HepG2 (cell line): ENCODE results near the gene DOCK4. TPM values are rescaled to one million over a fixed set of nuclear protein-coding genes. Genes with fewer than 3 reads are reported as not detected.

Experiments used
- ATAC-seq: fragments of 200-7000 bp; cut with Tn5 transposase; 3 replicates; pipeline ENCODE4 v1.9.1; 2020; ENCODE audit warnings: mild to moderate bottlenecking, moderate library complexity
- BruUV-seq: library from RNA; stranded (reverse); fragments of 400-500 nt; replicated peaks from 2 replicates; lab custom pipeline; 2021; lab: Mats Ljungman, UMichigan
- CTCF ChIA-PET: fragments of 300-600 bp; formaldehyde crosslinking; extraction: SDS; loops from one replicate; lab custom pipeline; 2021; ENCODE audit warnings: low total read pairs, inconsistent platforms, low intra/inter-chr PET ratio; lab: Yijun Ruan, JAX
- POLR2A ChIA-PET: fragments of 350-600 bp; sonication (Branson Sonifier 250); formaldehyde crosslinking; loops from one replicate; lab custom pipeline; 2020; ENCODE audit warnings: antibody characterized with exemption, inconsistent platforms; lab: Yijun Ruan, JAX
- DNase-seq: peaks from one replicate; pipeline ENCODE4 v3.0.0-alpha.2; 2015; ENCODE audit warnings: low spot score
- FAIRE-seq: peaks from 3 replicates; lab custom pipeline; 2011; peaks lifted over from hg19 to GRCh38; lab: Jason Lieb, UNC
- H2AFZ ChIP-seq: one replicate; pipeline ENCODE4 v1.6.1; 2011; ENCODE audit warnings: low read length, inconsistent platforms
- H3K27ac ChIP-seq: fragments of 300-600 bp; 3 replicates; pipeline ENCODE4 v1.8.0; 2011; ENCODE audit warnings: mixed run types, mild to moderate bottlenecking, mixed read lengths, low read length, inconsistent platforms; ENCODE audit not compliant: insufficient read depth; ENCODE audit errors: extremely low read length
- H3K27me3 ChIP-seq, 2 experiments: fragments of 200-600 bp in 1 of 2; 2 replicates in 1 of 2; 3 replicates in 1 of 2; pipeline versions ENCODE4 v1.6.0 to v1.8.0; 2011; ENCODE audit warnings: low read length in 2 of 2, mild to moderate bottlenecking in 2 of 2, moderate library complexity in 2 of 2, inconsistent platforms in 1 of 2; ENCODE audit not compliant: insufficient read depth in 2 of 2, control insufficient read depth in 1 of 2
- H3K36me3 ChIP-seq, 2 experiments: fragments of 200-600 bp in 1 of 2; replicated peaks in 1 of 2; 2 replicates in 1 of 2; 3 replicates in 1 of 2; pipeline versions ENCODE4 v1.5.1 to v1.8.0; 2011; ENCODE audit warnings: low read length in 2 of 2, inconsistent platforms in 1 of 2; ENCODE audit not compliant: insufficient read depth in 2 of 2, control insufficient read depth in 1 of 2
- H3K4me1 ChIP-seq: 2 replicates; pipeline ENCODE4 v1.5.1; 2012; ENCODE audit warnings: low read length, inconsistent platforms; ENCODE audit not compliant: insufficient read depth
- H3K4me2 ChIP-seq: 2 replicates; pipeline ENCODE4 v1.6.0; 2011; ENCODE audit warnings: low read depth, low read length, inconsistent platforms
- H3K4me3 ChIP-seq, 3 experiments: fragments of 200-600 bp in 1 of 3; sonication (generic), shearing (Covaris generic) in 1 of 3; replicated peaks in 1 of 3; 2 replicates each; pipeline ENCODE4 v1.5.1; 2011 to 2016; ENCODE audit warnings: low read length in 3 of 3, inconsistent platforms in 2 of 3, low read depth in 2 of 3, mild to moderate bottlenecking in 2 of 3, control low read depth in 1 of 3, mixed read lengths in 1 of 3; ENCODE audit not compliant: insufficient read depth in 1 of 3
- H3K79me2 ChIP-seq: one replicate; pipeline ENCODE4 v1.6.1; 2011; ENCODE audit warnings: low read length, inconsistent platforms; ENCODE audit not compliant: insufficient read depth
- H3K9ac ChIP-seq: 2 replicates; pipeline ENCODE4 v1.6.0; 2011; ENCODE audit warnings: mild to moderate bottlenecking, low read depth, low read length, inconsistent platforms; ENCODE audit not compliant: insufficient read depth
- H3K9me3 ChIP-seq: 2 replicates; pipeline ENCODE4 v1.5.1; 2012; ENCODE audit warnings: mild to moderate bottlenecking, low read length
- H4K20me1 ChIP-seq: 2 replicates; pipeline ENCODE4 v1.6.0; 2011; ENCODE audit warnings: inconsistent platforms, mild to moderate bottlenecking, low read length, moderate library complexity; ENCODE audit not compliant: insufficient read depth
- FOSL1 ChIP-seq: sonication (generic); formaldehyde crosslinking; IDR thresholded peaks from 2 replicates; pipeline ENCODE4 v1.9.0; 2021; ENCODE audit warnings: missing genetic modification reagents, borderline replicate concordance
- HNRNPK ChIP-seq: fragments of 200-400 bp; formaldehyde crosslinking; IDR thresholded peaks from 2 replicates; pipeline ENCODE4 v1.6.1; 2018; ENCODE audit warnings: low read length, low read depth, moderate library complexity, mild to moderate bottlenecking; ENCODE audit not compliant: poor library complexity, severe bottlenecking
- MAFF ChIP-seq: IDR thresholded peaks from 2 replicates; pipeline ENCODE4 v1.6.1; 2011; ENCODE audit warnings: low read depth, low read length, improper control_type of control experiment
- RORA ChIP-seq: sonication (generic); formaldehyde crosslinking; IDR thresholded peaks from 2 replicates; pipeline ENCODE4 v1.5.0; 2020; ENCODE audit warnings: mild to moderate bottlenecking, missing genetic modification reagents, moderate library complexity
- THAP11 ChIP-seq: IDR thresholded peaks from 2 replicates; pipeline ENCODE4 v1.6.1; 2016; ENCODE audit warnings: missing biosample characterization, missing genetic modification reagents
- ZNF792 ChIP-seq: IDR thresholded peaks from 2 replicates; pipeline ENCODE4 v1.6.1; 2016
- WGBS: methylation state at CpG from one replicate; pipeline ENCODE4 v1.1.6; 2017; ENCODE audit warnings: low lambda C conversion rate; 5-methylcytosine and 5-hydroxymethylcytosine counted together
- in situ Hi-C: cut with HindIII; loops from 2 replicates; pipeline ENCODE4 v1.10.0; 2017; ENCODE audit warnings: low pct_unique_long_range_greater_than_20kb; ENCODE audit not compliant: extremely low pct_ligation_motif_present
- intact Hi-C: fragments of 100-400 bp; cut with micrococcal nuclease; formaldehyde crosslinking; loops from one replicate; pipeline ENCODE4 v1.10.0; 2022; ENCODE audit not compliant: unreplicated experiment
- polyA plus RNA-seq, 8 experiments: library from polyadenylated mRNA; depleted of rRNA in 3 of 8; stranded (reverse) in 7 of 8; unstranded in 1 of 8; fragments of >200 nt; fragmentation: Illumina TruSeq in 4 of 8; extraction: Trizol in 4 of 8; gene quantifications; 2 replicates each; pipeline versions ENCODE4 v1.2.1 to v1.2.3, GENCODE V29; 2011 to 2016; ENCODE audit warnings: low read depth in 4 of 8, missing spikeins in 1 of 8, mixed read lengths in 1 of 8; ENCODE audit not compliant: insufficient read depth in 1 of 8
- total RNA-seq, 5 experiments: library from RNA; depleted of rRNA; stranded (reverse); fragments of >200 nt; fragmentation: Illumina TruSeq; extraction: Trizol; gene quantifications; 2 replicates each; pipeline ENCODE4 v1.2.3, GENCODE V29; 2016; ENCODE audit warnings: low read depth in 1 of 5
- TF ChIP-seq, protein P1 (sequence below): IDR thresholded peaks from 2 replicates; pipeline ENCODE4 v1.6.1; 2016; ENCODE audit warnings: low read depth
- TF ChIP-seq, protein P2 (sequence below): sonication (generic); formaldehyde crosslinking; IDR thresholded peaks from 2 replicates; pipeline ENCODE4 v1.5.1; 2020; ENCODE audit warnings: mild to moderate bottlenecking, missing genetic modification reagents, moderate library complexity
- TF ChIP-seq, protein P3 (sequence below): sonication (generic); formaldehyde crosslinking; IDR thresholded peaks from 2 replicates; pipeline ENCODE4 v1.4.0; 2020; ENCODE audit warnings: missing genetic modification reagents
- TF ChIP-seq, protein P4 (sequence below): sonication (generic); formaldehyde crosslinking; IDR thresholded peaks from 2 replicates; pipeline ENCODE4 v1.5.0; 2020; ENCODE audit warnings: missing genetic modification reagents
- TF ChIP-seq, protein P5 (sequence below): sonication (generic); formaldehyde crosslinking; IDR thresholded peaks from 2 replicates; pipeline ENCODE4 v1.8.1; 2023; ENCODE audit warnings: mild to moderate bottlenecking, missing genetic modification reagents, borderline replicate concordance

The DOCK4 gene
- total and polyA plus RNA-seq, 2 of the 13 experiments (the other 11 are each of a cell fraction or from before 2014, with no cell fraction given) = 13.5 to 17.4 TPM

DNA sequence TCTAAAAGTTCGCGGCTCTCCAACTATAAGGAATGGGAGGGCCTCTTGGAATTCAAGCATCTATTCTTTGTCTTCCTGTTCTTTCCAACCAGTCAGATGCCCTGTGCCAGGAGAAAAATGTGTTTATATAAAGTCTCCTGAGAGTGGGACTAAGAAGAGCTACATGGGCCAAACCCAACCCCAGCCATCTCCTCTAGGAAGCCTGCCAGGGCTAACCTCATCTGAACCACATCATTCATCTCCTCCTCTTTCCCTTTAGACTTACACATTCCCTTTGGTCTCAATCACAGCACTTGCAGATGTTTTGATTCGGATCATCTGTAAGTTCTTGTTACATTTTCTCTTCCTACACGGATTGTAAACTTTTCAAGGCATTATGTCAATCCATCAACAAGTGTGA, 62.6 kb downstream of the DOCK4 start (continued):
- TF ChIP-seq, protein P1, sequence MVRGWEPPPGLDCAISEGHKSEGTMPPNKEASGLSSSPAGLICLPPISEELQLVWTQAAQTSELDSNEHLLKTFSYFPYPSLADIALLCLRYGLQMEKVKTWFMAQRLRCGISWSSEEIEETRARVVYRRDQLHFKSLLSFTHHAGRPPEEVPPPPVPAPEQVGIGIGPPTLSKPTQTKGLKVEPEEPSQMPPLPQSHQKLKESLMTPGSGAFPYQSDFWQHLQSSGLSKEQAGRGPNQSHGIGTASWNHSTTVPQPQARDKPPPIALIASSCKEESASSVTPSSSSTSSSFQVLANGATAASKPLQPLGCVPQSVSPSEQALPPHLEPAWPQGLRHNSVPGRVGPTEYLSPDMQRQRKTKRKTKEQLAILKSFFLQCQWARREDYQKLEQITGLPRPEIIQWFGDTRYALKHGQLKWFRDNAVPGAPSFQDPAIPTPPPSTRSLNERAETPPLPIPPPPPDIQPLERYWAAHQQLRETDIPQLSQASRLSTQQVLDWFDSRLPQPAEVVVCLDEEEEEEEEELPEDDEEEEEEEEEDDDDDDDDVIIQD = no peak
- TF ChIP-seq, protein P2, sequence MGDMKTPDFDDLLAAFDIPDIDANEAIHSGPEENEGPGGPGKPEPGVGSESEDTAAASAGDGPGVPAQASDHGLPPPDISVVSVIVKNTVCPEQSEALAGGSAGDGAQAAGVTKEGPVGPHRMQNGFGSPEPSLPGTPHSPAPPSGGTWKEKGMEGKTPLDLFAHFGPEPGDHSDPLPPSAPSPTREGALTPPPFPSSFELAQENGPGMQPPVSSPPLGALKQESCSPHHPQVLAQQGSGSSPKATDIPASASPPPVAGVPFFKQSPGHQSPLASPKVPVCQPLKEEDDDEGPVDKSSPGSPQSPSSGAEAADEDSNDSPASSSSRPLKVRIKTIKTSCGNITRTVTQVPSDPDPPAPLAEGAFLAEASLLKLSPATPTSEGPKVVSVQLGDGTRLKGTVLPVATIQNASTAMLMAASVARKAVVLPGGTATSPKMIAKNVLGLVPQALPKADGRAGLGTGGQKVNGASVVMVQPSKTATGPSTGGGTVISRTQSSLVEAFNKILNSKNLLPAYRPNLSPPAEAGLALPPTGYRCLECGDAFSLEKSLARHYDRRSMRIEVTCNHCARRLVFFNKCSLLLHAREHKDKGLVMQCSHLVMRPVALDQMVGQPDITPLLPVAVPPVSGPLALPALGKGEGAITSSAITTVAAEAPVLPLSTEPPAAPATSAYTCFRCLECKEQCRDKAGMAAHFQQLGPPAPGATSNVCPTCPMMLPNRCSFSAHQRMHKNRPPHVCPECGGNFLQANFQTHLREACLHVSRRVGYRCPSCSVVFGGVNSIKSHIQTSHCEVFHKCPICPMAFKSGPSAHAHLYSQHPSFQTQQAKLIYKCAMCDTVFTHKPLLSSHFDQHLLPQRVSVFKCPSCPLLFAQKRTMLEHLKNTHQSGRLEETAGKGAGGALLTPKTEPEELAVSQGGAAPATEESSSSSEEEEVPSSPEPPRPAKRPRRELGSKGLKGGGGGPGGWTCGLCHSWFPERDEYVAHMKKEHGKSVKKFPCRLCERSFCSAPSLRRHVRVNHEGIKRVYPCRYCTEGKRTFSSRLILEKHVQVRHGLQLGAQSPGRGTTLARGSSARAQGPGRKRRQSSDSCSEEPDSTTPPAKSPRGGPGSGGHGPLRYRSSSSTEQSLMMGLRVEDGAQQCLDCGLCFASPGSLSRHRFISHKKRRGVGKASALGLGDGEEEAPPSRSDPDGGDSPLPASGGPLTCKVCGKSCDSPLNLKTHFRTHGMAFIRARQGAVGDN (CRISPR knock-in tag) = no peak

DNA sequence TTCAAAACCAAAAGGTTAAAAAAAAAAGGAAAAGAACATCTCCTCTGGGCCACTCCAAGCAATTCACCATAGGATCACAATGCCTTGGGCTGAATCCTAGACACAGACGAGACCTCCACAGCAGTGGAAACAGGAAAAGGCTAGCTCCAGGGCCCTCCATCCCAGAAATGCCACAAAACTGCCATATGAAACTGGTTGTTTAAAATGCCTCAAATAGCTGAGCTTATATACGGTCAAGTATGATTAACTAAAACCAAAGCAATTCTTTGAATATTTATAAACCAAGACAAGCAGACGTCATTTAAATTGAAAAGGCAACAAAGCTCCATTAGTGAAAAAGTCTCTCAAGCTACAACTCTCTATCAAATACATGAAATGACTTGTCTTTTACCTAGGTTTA, 63.1 kb downstream of the DOCK4 start:
- no peak for DNase-seq
- Histone ChIP-seq H3K27me3 (no peaks in the 10 kb centered on the region), H3K9me3 (no peaks in the 10 kb centered on the region), H3K27ac (no peak overlapping the region), H2AFZ (no peak overlapping the region), H3K79me2 (peaks cover 13% of the 10 kb centered on the region), H3K4me2 (no peak overlapping the region), H3K4me1 (0 out of 2 replicates have a peak, but pooled peaks cover under 1% of the 10 kb centered on the region), H3K36me3 (no peaks in the 10 kb centered on the region), H3K4me3 (no peak overlapping the region), H3K9ac (no peak overlapping the region), H4K20me1 (no peaks in the 10 kb centered on the region; the same call in none of the 2 replicates)
- BruUV-seq = no TSS peak
- no peak for ATAC-seq
- POLR2A ChIA-PET = no interaction called here
- in situ Hi-C loops = no loop called here
- WGBS = 100% methylated on average over 3 of the region's 3 CpGs
- intact Hi-C loops = no loop called here
- CTCF ChIA-PET = no interaction called here
- FAIRE-seq = no peak
- TF ChIP-seq, protein P3, sequence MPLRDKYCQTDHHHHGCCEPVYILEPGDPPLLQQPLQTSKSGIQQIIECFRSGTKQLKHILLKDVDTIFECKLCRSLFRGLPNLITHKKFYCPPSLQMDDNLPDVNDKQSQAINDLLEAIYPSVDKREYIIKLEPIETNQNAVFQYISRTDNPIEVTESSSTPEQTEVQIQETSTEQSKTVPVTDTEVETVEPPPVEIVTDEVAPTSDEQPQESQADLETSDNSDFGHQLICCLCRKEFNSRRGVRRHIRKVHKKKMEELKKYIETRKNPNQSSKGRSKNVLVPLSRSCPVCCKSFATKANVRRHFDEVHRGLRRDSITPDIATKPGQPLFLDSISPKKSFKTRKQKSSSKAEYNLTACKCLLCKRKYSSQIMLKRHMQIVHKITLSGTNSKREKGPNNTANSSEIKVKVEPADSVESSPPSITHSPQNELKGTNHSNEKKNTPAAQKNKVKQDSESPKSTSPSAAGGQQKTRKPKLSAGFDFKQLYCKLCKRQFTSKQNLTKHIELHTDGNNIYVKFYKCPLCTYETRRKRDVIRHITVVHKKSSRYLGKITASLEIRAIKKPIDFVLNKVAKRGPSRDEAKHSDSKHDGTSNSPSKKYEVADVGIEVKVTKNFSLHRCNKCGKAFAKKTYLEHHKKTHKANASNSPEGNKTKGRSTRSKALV = no peak
- TF ChIP-seq RORA (CRISPR knock-in tag) (no peak), HNRNPK (no peak), THAP11 (CRISPR knock-in tag) (no peak), FOSL1 (CRISPR knock-in tag) (no peak), MAFF (no peak), ZNF792 (CRISPR knock-in tag) (no peak)
- TF ChIP-seq, protein P4, sequence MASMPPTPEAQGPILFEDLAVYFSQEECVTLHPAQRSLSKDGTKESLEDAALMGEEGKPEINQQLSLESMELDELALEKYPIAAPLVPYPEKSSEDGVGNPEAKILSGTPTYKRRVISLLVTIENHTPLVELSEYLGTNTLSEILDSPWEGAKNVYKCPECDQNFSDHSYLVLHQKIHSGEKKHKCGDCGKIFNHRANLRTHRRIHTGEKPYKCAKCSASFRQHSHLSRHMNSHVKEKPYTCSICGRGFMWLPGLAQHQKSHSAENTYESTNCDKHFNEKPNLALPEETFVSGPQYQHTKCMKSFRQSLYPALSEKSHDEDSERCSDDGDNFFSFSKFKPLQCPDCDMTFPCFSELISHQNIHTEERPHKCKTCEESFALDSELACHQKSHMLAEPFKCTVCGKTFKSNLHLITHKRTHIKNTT = no peak
- TF ChIP-seq, protein P5, sequence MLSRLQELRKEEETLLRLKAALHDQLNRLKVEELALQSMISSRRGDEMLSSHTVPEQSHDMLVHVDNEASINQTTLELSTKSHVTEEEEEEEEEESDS (CRISPR knock-in tag) = no peak
